IMR-90 (cell line): ENCODE results near the gene FIS1.

Experiments
- POLR2A ChIP-seq: IDR thresholded peaks from 2 replicates; pipeline ENCODE4 v1.6.1; 2012; ENCODE audit warnings: mild to moderate bottlenecking, low read depth, low read length
- RFX5 ChIP-seq: IDR thresholded peaks from 2 replicates; pipeline ENCODE4 v1.8.0; 2012; ENCODE audit warnings: low read depth, mild to moderate bottlenecking, low read length, moderate library complexity
- TF ChIP-seq, protein P1 (sequence below): conservative IDR thresholded peaks from 2 replicates; pipeline ENCODE4 v1.5.1; 2012; ENCODE audit warnings: mild to moderate bottlenecking, low read depth, low read length, improper control_type of control experiment
- TF ChIP-seq, protein P2 (sequence below): fragments of 150-350 bp; IDR thresholded peaks from 2 replicates; pipeline ENCODE4 v1.6.1; 2017; ENCODE audit warnings: mild to moderate bottlenecking, antibody characterized with exemption, low read length, low read depth

DNA sequence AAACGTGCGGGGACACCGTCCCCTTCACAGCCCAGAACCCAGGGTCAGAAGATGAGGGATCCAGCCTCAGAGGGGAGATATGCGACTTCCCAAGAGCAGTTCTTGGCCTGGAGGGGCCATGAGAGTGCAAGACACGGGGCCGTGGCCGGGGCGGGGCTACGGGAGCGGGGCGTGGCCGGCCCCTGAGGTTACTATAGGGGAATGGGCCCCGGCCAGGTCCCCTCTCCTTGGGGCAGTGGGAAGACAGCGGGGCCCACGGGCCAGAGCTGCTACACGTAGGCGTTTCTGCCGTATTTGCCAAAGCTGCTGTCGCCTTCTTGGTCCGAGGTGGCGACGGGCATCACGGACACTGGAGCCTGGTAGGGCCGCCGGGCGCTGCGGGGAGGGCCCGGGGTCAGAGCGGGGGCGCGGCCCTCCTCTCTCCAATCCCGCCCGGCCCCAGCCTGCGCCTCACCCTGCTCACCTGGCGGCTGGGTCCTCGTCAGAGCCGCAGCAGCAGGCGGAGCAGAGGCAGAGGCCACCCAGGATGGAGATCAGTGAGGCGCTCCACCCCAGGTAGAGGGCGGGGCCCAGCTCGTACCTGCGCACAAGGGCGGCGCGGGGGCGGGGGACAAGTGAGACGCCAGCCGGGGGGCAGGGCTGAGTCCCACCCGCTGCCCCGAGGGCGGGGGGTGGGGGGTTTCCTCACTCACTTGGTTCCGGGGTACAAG lies 12.6 kb downstream of the FIS1 start:
- TF ChIP-seq, protein P1, sequence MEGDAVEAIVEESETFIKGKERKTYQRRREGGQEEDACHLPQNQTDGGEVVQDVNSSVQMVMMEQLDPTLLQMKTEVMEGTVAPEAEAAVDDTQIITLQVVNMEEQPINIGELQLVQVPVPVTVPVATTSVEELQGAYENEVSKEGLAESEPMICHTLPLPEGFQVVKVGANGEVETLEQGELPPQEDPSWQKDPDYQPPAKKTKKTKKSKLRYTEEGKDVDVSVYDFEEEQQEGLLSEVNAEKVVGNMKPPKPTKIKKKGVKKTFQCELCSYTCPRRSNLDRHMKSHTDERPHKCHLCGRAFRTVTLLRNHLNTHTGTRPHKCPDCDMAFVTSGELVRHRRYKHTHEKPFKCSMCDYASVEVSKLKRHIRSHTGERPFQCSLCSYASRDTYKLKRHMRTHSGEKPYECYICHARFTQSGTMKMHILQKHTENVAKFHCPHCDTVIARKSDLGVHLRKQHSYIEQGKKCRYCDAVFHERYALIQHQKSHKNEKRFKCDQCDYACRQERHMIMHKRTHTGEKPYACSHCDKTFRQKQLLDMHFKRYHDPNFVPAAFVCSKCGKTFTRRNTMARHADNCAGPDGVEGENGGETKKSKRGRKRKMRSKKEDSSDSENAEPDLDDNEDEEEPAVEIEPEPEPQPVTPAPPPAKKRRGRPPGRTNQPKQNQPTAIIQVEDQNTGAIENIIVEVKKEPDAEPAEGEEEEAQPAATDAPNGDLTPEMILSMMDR: no peak
- TF ChIP-seq POLR2A (no peak), RFX5 (no peak)
- TF ChIP-seq, protein P2, sequence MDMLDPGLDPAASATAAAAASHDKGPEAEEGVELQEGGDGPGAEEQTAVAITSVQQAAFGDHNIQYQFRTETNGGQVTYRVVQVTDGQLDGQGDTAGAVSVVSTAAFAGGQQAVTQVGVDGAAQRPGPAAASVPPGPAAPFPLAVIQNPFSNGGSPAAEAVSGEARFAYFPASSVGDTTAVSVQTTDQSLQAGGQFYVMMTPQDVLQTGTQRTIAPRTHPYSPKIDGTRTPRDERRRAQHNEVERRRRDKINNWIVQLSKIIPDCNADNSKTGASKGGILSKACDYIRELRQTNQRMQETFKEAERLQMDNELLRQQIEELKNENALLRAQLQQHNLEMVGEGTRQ: no peak
